Activated T-cell treated with anti-CD3 and anti-CD28 coated beads for 4 hours (primary cell): Measurements from ENCODE around the gene ZDBF2.
A peak's percentile ranks its signal among the peaks of the same experiment; 100 is the strongest.
"Not testable (repeated sequence)": the region's sequence is repeated elsewhere in the genome, so short reads cannot be mapped to it uniquely, and the experiment has no call there.

Experiments used
- DNase-seq: peaks from one replicate; pipeline ENCODE4 v3.0.0-alpha.2; 2020

Gene ZDBF2

GRCh38 chr2:206274434-206275311 lies at the start of gene ZDBF2:
Gene ZDBF2 (plus strand): TSS chr2:206274663. CDS start chr2:206281850, 7,187 bp downstream.
- DNase-seq: peak; percentile 25

GRCh38 chr2:206225435-206226232 lies 48.8 kb upstream of the ZDBF2 start:
- DNase-seq: no peak

- not testable (repeated sequence) for DNase-seq
These were observed 45.8 kb upstream of the ZDBF2 start for GRCh38 chr2:206228636-206229035.

GRCh38 chr2:206229642-206230041 lies 44.8 kb upstream of the ZDBF2 start:
- no peak for DNase-seq

GRCh38 chr2:206230060-206230762 lies 44.3 kb upstream of the ZDBF2 start:
- no peak for DNase-seq

GRCh38 chr2:206231669-206232286 lies 42.7 kb upstream of the ZDBF2 start:
- DNase-seq: no peak

GRCh38 chr2:206232287-206233035 lies 42.0 kb upstream of the ZDBF2 start:
- DNase-seq: no peak

- no peak for DNase-seq
These were observed 35.3 kb upstream of the ZDBF2 start for GRCh38 chr2:206239157-206239556.

- no peak for DNase-seq
These were observed 34.1 kb upstream of the ZDBF2 start for GRCh38 chr2:206240327-206240726.

- no peak for DNase-seq
These were observed 32.7 kb upstream of the ZDBF2 start for GRCh38 chr2:206241736-206242135.

GRCh38 chr2:206245265-206245672 lies 29.2 kb upstream of the ZDBF2 start:
- no peak for DNase-seq

- DNase-seq: no peak
These were observed 24.2 kb upstream of the ZDBF2 start for GRCh38 chr2:206250041-206250897.

- DNase-seq: no peak
These were observed 21.2 kb upstream of the ZDBF2 start for GRCh38 chr2:206253125-206253776.

GRCh38 chr2:206253777-206254166 lies 20.7 kb upstream of the ZDBF2 start:
- no peak for DNase-seq

- no peak for DNase-seq
These were observed 19.5 kb upstream of the ZDBF2 start for GRCh38 chr2:206255003-206255402.

- no peak for DNase-seq
These were observed 17.7 kb upstream of the ZDBF2 start for GRCh38 chr2:206256706-206257205.

- DNase-seq: no peak
These were observed 17.1 kb upstream of the ZDBF2 start for GRCh38 chr2:206257350-206257749.

GRCh38 chr2:206257861-206258260 lies 16.6 kb upstream of the ZDBF2 start:
- no peak for DNase-seq

GRCh38 chr2:206258615-206259014 lies 15.8 kb upstream of the ZDBF2 start:
- not testable (repeated sequence) for DNase-seq
